NCI-H1105 treated with DMSO at 0.1 percent for 48 hours (cell line): ENCODE results near the gene MCF2L2.

Source experiments
- DNase-seq: peaks from one replicate; lab custom pipeline; 2025; lab: John Stamatoyannopoulos, UW

Gene MCF2L2

DNA sequence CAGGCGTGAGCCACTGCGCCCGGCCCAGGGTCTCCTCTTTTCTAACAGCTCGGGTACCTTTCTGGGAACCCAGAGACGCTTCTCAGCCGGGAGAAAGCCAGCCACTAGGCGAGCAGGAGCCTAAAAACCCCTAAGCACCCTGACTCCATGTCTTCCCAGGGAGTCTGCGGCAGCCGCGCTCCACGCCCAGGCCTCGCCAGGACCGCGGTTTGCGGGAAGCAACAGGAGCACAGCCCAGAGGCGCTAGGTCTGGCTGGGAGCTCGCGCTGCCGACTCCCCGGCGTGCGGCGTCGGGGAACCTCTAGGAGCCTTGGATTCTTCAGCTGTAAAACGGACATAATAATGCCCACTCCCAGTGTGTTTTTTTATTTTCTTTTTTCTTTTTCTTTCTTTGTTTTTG is 264.9 kb downstream of the MCF2L2 start:
- DNase-seq = no peak

DNA sequence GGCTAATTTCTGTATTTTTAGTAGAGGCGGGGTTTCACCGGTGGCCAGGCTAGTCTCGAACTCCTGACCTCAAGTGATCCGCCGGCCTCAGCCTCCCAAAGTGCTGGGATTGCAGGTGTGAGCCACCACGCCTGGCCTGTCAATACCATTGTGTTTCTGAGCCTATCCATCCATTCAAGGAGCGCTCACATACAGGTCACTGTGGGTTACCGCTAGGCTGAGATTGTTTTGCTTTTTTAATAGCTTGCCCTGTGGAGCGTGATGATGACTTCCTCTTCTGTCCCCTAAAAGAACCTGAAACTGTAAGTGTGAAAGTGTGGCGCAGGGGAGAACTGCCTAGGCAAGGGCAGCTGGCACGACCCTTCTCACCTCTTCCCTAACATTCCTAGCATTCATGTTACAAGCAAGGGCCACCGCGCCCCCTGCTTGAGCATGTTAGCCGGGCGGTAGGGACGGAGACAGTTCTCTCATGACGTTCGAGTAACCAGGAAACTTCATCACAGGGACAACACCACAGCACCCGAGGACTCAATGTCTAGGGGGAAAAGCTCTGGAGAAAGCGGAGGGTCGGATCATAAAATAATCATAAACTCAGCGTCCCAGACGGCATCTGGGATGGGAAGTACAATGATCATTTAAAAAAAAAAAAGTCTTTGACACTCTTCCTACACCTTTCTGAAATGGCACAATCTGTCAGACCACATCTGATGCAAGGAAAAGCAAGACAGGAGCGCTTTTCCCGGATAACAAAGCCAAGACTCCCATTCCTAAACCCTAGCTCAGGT is 266.7 kb downstream of the MCF2L2 start:
- DNase-seq = no peak

DNA sequence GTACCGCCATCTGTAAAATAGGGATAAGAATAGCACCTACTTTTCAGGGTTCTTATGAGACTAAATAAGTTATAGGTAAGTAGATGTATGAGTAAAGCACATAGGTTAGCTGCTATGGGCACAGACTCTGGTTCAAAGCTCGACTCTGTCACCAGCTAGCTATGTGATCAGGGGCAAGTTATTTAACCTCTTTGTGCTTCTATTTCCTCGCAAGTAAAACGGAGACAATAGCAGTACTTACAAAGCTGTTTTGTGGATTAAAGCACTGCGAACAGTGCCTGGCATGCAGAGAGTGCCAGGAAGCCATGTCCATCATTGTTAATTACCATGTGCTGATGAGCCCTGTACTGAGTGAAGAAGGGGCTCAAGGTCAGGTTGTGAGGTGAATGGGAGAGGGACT is 267.8 kb downstream of the MCF2L2 start:
- DNase-seq = no peak

DNA sequence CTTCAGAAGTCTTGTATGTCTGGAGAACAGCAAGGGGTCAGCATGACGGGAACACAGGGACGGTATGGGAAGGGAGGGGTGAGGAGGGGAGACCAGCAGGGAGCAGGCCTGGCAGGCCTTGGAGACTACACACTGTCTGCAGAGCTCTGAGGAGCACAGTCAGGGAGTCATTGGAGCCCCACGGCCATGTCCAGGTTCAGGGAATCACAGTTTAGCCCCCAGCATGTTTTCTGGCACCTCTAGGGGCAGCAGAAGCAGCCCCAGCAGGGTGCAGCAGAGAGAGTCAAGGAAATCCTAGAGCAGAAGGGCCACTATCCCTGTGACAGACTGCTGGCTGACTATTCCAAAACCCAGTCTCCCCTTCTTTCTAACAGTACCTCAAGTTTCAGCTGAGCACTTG is 269.1 kb downstream of the MCF2L2 start:
- no peak for DNase-seq

DNA sequence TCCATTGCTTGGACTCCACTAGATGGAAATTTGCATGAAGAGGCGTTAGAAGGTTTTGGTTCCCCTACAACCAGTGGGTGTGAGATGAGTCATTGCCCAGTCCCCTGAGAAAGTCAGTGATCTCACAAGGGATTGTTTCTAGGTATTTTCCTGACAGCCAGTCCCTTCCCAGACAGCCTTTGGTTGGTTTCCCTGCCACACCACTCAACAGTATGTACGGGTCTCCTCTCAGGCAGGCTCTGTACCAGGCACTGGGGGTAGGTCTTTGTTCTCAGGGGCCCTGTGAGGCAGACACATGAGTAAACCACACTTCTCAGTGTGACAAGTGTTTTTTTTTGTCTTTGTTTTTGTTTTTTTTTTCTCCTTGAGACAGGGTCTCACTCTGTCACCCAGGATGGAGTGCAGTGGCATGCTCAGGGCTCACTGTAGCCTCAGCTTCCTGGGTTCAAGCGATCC is 269.8 kb downstream of the MCF2L2 start:
- no peak for DNase-seq

DNA sequence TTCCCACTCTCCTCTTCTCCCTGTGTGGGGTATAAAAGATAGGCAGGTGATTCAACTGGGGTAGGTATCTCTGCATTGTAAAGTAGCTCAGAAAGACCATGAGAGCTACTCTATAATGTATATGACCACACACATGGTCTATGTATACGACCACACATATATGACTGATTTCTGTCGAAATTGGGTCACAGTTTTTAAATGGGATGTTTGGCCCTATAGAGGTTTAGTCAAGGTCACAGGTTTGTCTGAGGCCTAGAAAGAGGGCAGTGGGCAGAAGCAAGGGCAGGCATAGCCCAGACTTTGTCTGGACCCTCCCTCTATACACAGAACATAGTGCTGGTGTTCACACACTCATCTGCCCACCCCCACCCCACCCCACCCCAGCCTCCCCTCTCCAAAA is 270.3 kb downstream of the MCF2L2 start:
- no peak for DNase-seq

DNA sequence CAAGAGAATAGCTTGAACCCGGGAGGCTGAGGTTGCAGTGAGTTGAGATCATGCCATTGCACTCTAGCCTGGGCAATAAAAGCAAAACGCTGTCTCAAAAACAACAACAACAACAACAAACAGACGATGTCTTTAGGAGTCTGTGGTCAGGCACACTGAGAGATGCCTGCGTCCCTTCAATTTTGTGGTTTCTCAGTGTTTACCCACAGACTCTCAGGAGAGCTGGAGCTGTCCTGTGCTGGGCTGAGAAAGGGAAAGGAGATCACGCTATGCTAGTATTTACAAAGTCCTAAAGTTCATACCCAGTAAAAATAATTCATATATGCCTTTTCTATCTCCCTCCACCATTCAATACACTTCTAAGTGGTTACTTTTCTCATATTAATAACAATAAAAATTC is 272.2 kb downstream of the MCF2L2 start:
- DNase-seq = no peak

DNA sequence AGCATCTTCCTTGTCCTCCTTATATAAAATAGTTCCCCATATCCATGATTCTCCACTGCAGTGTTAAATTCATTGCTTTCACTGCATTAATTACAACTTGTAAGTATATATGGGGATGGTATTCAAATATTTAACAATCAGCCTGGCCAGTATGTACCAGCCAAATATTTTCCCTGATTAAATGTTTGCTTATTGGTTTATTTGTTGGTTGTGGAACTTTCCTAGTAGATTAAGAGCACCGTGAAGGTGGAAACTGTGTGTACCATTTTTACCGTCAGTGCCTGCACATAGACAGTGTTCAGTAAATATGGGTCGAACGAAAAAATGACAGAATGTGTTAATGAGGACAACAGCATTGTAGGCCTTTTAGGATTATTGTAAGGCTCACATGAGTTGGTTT is 272.9 kb downstream of the MCF2L2 start:
- no peak for DNase-seq

DNA sequence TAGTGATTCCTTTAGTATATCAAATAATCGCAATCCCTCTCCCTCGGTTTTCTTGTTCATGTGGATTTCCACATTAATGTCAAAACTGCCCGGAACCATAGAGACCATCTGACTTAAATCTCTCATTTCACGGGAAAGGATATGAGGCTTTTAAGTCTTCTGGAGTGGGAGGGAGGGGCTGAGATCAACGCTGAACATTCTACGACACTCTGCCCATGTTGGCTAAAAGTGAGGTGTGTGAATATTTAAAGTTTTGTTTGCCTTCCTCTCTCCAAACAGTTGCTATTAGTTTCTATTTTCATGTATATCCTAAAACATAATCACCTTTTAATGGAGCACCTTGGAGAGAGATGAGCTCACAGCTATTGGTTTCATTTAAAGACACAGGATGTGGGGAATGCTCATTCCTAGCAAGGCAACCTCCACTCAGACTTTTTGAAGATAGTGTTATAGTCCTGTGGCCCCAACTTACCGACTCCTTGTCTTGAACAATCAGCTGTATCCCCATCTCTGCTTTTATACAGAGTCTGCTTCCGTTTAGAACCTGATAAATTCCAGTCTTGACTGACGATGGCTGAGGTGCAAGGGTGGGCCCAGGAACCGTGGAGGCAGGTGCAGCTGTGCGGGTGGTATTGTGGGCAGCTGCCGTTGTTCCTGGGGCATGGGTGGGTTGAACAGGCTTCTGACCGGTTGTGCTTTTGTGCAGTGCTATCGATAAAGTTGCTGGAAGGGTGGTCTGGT is 275.0 kb downstream of the MCF2L2 start:
- no peak for DNase-seq

DNA sequence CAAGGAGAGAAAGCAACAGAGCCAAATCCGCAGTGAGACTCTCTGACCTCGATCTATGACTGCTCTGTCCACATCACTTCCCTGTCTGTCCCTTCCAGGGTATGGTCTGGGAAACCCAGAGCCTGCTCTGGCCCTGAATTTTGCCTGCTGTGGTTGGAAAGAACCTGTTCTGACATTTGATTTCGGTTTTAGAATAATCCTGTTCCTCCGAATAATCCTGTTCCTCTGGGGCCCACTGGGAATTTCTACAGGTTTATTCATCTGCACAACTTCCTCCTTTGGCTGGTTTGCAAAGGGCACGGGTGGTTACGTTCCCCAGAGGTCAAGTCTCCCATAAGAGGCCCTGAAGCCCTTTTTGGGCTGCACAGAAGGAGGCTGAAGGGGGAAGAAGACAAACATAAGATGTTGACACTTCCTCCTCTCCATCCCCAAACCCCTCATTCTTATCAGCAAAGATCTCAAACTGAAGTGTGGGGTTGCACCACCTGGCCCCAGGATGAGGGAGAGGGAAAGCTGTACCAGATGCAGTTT is 276.5 kb downstream of the MCF2L2 start:
- DNase-seq = no peak

DNA sequence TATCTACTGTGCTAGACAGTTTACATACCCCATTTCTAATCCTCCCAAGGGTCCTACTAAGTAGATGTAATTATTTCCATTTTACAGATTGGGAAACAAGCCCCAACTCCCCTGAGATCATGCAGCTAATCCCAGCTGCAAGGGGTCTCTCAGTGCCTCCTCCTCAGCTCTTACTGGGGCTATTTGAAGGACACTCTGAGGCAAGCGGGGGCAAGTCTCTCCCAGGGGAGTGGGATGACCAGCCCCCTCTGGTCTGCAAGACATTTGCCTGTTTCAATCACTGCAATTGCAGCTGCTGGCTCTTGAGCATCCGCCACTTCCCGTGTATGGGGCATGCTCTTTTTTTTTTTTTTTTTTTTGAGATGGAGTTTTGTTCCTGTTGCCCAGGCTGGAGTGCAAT is 277.3 kb downstream of the MCF2L2 start:
- DNase-seq = no peak

DNA sequence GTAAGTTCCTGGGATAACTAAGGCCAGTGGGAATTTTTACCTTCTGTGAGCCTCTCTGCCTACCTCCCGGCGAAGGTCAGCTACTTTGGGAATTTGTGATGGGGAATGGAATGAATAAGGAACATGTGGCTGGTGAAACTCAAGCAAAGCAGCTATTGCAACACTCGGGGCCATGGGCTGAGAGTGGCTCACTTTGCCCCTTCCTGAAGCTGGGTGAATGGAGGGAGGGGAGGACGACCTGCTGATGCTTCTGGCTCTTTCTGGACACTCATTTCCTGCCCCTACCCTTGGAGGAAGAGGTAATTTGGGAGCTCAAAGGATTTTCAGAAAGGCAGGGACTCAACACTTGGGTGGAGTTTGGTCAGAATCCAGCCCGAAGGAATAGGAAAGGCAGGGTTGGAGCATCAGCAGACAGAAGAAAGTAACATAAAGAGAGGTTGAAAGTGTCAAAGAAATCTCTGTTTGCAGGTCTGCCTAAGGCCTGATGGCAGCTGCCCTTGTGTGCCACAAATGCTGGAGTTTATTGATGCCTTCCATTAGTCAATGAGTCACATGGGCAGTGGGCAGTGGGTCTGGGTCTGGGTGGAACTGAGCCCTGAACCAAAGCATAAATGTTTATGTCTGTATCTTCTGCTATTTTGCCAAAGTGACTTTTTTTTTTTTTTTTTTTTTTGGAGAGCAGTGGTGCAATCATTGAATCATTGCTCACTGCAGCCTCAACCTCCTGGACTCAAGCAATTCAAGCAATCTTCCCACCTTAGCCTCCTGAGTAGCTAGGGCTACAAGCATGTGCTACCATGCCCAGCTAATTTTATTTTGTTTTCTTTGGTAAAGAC is 278.3 kb downstream of the MCF2L2 start:
- DNase-seq = no peak

DNA sequence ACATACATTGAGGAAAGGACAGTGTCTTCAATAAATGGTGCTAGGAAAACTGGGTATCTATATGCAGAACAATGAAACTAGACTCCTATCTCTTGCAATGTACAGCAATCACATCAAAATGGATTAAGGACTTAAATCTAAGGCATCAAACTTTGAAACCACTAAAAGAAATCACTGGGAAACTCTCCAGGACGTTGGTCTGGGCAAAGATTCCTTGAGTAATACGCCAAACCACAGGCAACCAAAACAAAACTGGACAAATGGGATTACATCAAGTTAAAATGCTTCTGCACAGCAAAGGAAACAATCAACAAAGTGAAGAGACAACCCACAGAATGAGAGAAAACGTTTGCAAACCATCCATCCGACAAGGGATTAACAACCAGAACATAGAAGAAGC is 280.4 kb downstream of the MCF2L2 start:
- DNase-seq = no peak

DNA sequence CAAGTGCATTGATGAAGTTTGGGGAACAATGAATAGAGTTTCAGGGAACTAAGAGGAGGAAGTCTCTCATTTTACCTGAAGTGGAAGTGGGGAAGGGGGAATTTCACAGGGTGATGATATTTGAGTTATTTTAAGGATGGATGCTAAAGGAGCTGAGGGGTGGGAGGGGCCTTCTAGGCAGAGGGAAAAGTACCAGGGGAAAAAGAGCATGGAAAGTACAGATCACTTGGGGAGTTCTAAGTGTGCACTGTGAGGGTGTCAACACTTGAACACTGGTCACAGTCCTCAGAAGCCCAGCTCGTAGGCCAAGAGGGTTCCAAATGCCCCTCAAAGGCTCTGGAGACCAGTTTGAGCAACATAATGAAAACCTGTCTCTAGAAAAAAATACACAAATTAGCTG is 284.1 kb downstream of the MCF2L2 start:
- DNase-seq = no peak

DNA sequence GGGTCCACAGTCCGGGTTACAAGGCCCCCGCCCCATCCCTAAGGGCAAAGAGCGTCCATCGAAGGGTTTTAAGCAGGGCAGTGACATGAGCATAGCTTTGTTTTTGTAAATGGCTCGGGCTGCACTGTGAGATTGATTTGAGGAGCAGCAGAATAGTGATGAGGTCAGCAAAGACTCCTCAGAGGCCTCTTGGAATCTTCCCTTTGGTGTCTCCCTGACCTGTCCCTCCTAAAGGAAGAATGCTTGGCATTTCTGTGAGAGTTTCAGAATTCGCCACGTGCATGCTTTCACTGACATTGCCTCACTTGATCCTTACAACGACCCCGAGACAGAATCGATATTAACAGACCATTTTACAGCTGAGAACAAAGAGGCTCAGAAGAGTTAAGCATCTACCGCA is 286.2 kb downstream of the MCF2L2 start:
- DNase-seq = no peak

DNA sequence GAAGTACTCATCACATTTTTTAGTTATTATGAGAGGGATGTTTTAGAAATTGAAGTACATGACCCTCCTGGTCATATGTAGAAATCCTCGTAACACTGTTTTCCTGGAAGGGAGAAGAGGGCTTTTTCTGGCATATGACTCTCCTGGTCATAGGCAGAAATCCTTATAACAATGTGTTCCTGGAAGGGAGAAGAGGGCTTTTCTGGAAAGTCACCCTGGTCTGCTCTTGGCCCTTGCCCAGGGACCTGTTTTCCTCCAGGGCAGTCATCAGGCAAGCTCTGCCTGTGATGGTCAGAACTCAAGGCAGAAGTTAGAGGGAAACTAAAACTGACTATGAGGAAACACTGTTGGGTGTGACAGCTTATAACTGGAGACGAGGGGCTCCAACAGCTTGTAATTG is 293.6 kb downstream of the MCF2L2 start:
- DNase-seq = no peak

DNA sequence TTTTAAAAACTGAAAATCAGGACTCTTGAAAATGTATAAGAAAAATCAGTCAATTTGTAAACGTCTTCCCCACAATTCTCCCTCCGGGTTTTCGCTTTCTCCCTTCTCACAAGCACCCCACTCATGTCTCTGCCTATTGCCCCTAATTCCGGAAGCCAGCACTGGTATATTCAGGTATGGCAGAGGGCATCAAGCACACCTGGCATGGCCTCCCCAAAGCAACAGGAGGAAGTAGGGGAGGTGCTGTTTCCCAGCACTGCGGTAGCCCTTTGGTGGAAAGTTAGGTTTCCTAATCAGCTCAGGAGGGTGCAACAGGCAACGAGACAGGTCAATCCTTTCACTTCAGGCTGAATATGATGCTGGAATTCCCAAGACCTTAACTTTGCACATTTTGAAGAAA is 296.0 kb downstream of the MCF2L2 start:
- DNase-seq = no peak

DNA sequence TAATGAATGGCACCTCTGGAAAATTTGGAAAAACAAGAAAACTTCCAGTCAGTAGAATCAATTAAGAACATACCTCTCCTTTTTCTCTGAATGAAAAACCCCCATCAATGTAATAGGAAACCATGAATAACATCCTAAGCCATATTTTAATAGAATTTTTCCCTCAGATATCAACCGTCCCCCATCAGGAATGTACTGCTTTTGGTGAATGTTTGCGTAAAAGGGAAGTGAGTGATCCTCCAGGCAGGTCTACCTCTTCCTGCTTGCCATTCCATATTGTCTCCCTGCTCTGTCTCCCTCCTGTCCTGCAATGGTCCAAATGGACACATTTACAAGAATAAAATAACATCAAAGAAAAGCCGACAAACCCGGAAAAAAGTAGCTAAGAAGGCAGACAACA is 296.7 kb downstream of the MCF2L2 start:
- DNase-seq = no peak

DNA sequence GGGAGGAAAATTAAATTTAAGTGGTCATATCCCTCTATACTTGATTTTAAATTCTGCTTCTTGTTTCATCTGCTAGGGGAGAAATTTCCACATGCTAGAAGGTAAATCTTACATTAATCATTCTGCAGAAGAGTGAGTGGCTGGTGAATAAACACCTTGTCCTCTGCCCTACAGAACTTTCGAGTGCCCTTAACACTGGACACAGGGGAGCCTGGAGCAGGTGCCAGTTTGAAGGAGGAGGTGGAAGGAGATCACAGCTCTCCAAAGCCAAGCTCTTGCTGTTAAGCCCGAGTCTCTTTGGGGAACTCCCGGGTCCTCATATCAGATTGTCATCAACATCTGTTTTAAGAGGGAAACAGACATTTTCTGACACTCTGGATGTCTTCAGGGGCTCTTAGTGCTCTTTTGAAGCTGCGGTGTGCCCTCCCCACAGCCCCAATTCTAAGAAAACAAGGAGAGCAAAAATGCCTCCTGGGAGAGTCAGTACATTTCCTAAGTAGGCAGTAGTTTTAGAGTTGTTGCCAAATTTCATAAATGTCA is 297.2 kb downstream of the MCF2L2 start:
- DNase-seq = no peak

DNA sequence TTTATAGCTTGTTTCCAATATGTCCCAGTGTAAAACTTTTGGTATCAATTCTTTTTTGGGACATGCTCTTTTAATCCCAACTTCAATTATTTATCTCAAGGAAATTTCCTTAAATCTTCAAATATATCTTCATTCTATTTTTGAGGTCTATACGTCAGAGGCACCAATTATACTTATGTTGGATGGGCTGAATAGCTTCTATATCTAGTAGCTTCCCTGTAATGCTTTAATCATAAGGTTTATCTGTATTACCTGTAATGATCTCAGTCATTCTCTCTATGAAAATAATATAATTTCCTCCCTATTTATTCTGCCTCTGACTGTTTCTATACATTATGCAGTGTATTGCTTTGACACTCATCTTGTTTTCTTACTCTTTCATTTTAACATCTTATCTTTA is 299.2 kb downstream of the MCF2L2 start:
- no peak for DNase-seq

DNA sequence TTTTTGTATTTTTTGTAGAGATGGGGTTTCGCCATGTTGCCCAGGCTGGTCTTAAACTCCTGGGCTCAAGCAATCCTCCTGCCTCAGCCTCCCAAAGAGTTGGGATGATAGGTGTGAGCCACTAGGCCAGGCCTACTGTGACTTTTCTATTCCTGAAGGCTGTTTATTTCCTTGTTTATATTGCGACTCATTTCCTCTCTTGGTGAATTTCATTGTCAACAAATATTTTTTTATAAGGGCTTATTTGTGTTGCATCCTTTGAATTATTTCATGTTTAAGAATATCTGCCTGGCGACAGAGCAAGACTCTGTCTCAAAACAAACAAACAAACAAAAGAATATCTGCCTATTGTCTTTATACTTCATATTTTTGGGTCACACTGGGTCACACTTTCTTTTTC is 299.7 kb downstream of the MCF2L2 start:
- no peak for DNase-seq
